GM12878 (cell line): ENCODE measurements around the gene PDPK1.
"Not testable (repeated sequence)": the region's sequence is repeated elsewhere in the genome, so short reads cannot be mapped to it uniquely, and the experiment has no call there.

ENCODE experiments used
- CTCF ChIP-seq, 3 experiments: IDR thresholded peaks in 2 of 3; conservative IDR thresholded peaks in 1 of 3; 2 replicates each; pipeline ENCODE4 v1.5.1; 2011; ENCODE audit warnings: low read depth in 3 of 3, low read length in 3 of 3, mild to moderate bottlenecking in 3 of 3, control low read depth in 2 of 3, moderate library complexity in 2 of 3, inconsistent platforms in 1 of 3, mixed read lengths in 1 of 3; ENCODE audit not compliant: control insufficient read depth in 2 of 3, insufficient read depth in 1 of 3; ENCODE audit errors: extremely low read depth in 1 of 3
- EZH2 ChIP-seq: IDR thresholded peaks from 2 replicates; pipeline ENCODE4 v1.6.1; 2012; ENCODE audit warnings: low read depth, mild to moderate bottlenecking, control low read depth, inconsistent platforms, low read length, borderline replicate concordance; ENCODE audit not compliant: control insufficient read depth
- FOXM1 ChIP-seq: IDR thresholded peaks from 2 replicates; pipeline ENCODE4 v1.6.1; 2012; ENCODE audit warnings: low read depth, mild to moderate bottlenecking, inconsistent platforms, low read length, moderate library complexity
- KDM1A ChIP-seq: fragments of 200-600 bp; sonication (generic); IDR thresholded peaks from 2 replicates; pipeline ENCODE4 v1.6.1; 2016; ENCODE audit warnings: borderline replicate concordance
- POLR2A ChIP-seq: IDR thresholded peaks from 2 replicates; pipeline ENCODE4 v1.6.1; 2011; ENCODE audit warnings: low read depth, mild to moderate bottlenecking, low read length
- REST ChIP-seq: IDR thresholded peaks from 2 replicates; pipeline ENCODE4 v1.6.1; 2012; ENCODE audit warnings: mild to moderate bottlenecking, low read depth, low read length
- SP1 ChIP-seq: IDR thresholded peaks from one replicate; pipeline ENCODE4 v1.6.1; 2011; ENCODE audit warnings: low read depth, low read length
- SPI1 ChIP-seq: IDR thresholded peaks from 2 replicates; pipeline ENCODE4 v1.6.1; 2011; ENCODE audit warnings: low read depth, mild to moderate bottlenecking, low read length, moderate library complexity, borderline replicate concordance; ENCODE audit not compliant: insufficient read depth
- SRF ChIP-seq, 2 experiments: IDR thresholded peaks; 2 replicates each; pipeline ENCODE4 v1.6.1; 2011; ENCODE audit warnings: low read depth in 2 of 2, low read length in 2 of 2, mild to moderate bottlenecking in 1 of 2, moderate library complexity in 1 of 2
- STAT3 ChIP-seq: IDR thresholded peaks from 2 replicates; pipeline ENCODE4 v1.6.1; 2011; ENCODE audit warnings: low read depth, low read length, improper control_type of control experiment
- USF2 ChIP-seq: IDR thresholded peaks from 2 replicates; pipeline ENCODE4 v1.6.1; 2011; ENCODE audit warnings: low read depth, low read length, improper control_type of control experiment, borderline replicate concordance
- ZNF24 ChIP-seq: fragments of 450-650 bp; IDR thresholded peaks from 2 replicates; pipeline ENCODE4 v1.6.1; 2017; ENCODE audit warnings: antibody characterized with exemption, mild to moderate bottlenecking
- ZZZ3 ChIP-seq: IDR thresholded peaks from 2 replicates; pipeline ENCODE4 v1.6.1; 2011; ENCODE audit warnings: low read depth; ENCODE audit not compliant: control insufficient read depth, insufficient read length

DNA sequence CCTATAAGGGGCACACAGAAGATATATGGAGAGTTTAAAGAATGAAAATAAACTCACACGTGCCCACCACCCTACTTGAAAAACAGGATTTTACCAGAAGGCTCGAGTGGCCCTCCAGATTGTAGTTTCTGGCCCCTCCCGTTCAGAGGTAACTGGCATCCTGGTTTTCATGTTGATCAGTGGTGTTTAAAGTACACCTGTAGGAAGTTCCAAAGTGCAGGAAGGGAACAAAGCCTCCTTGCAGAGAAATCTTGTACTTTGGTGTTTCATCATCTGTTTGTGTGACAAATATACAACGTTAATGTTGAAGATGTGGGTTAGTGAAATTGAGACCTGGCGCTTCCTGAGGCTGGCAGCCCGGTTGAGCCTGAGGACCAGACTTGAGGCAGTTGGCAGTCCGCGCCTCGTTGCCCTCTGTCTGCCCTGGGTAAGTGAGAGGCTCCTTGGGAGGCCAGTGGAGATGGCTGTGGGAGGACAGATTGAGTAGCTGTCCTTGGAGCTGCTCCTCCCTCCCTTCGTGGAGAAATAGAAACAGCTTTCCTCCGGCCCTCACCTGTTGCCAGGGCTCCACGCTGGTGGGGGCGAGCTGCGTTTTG, 12.6 kb downstream of the PDPK1 start:
- TF ChIP-seq REST; EZH2; POLR2A; ZZZ3; SRF (IDR thresholded peaks at IDR 0.05; ENCODE audit: low read depth in 2 of 2, low read length in 2 of 2); STAT3; CTCF (IDR thresholded peaks at IDR 0.05 in 2 of 3, conservative IDR thresholded peaks at IDR 0.05 in 1 of 3; ENCODE audit: control insufficient read depth in 2 of 3, extremely low read depth in 1 of 3, insufficient read depth in 1 of 3, low read depth in 3 of 3, low read length in 3 of 3); USF2; KDM1A; FOXM1; SP1; ZNF24; SPI1: not testable (repeated sequence)
